Ovary (tissue), 3 donors: ENCODE data around the gene TMPRSS3.

Experiments
- CTCF ChIP-seq, 3 donors: fragments of 450-650 bp in 2 of 3; fragments of 200-600 bp in 1 of 3; IDR thresholded peaks; one replicate each; pipeline versions ENCODE4 v1.5.1 to v1.8.0; 2016 to 2022; ENCODE audit warnings: antibody characterized with exemption in 3 of 3, mild to moderate bottlenecking in 1 of 3
- EP300 ChIP-seq: sonication (generic); formaldehyde crosslinking; IDR thresholded peaks from one replicate; pipeline ENCODE4 v1.6.1; 2017; ENCODE audit warnings: antibody characterized with exemption
- donor health status: DM: no; HTN: no; CAD: no.

- TF ChIP-seq EP300 = no peak
- TF ChIP-seq CTCF (IDR thresholded peaks at IDR 0.05) = no peak
Observed at GRCh38 chr21:42341776-42342542, 53.9 kb downstream of the TMPRSS3 start.
